ENCODE measurements around the gene SLC25A21. TPM values are rescaled to one million over a fixed set of nuclear protein-coding genes. Genes with fewer than 3 reads are reported as not detected.

Gene SLC25A21
- total RNA-seq, 1 experiment from 2014 or later: 7.1 TPM

DNA sequence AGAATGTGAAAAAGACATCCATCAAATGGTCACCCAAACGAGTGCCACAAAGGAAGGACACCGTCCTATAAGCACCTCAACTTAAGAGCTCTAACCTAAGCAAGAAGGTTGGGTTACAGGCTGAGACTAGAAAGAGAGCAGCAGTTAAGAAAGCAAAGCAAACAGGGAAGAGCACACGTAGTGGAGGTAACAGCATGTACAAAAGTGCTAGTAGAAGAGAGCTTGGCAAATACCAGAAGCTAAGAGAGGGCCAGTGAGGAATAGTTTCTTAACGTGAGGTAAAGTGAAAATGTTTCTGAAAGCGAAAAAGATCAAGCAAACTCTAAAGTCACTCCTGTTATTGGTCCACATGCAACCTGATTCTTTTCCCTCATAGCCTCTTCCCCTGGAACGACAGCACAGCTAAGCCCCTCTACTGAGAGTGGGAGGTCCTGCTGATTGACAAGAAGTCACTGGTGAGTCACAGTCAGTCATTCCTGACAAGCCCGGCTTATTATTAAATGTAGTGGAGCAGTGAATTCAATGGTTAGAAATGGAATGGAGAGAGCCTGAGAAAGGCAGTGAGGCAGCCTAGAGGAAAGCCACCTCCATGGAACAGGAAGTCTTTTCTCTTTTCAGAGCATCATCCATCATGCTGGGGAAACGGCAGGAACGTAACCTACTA, 204.4 kb downstream of the SLC25A21 start:
- Mint-ChIP-seq H3K27ac (peak overlapping the region in 2 of 3 experiments; percentile 5 to 8; a peak in 2 of 7 replicates), H3K4me1 (no peaks in the 10 kb centered on the region; a peak in 2 of 4 replicates), H3K36me3 (ENCODE audit: insufficient read depth in 1 of 3, low read depth in 3 of 3) (no peaks in the 10 kb centered on the region), H3K4me3 (no peak overlapping the region), H3K9me3 (no peaks in the 10 kb centered on the region), H3K27me3 (ENCODE audit: low read depth) (peaks cover 1% of the 10 kb centered on the region; the same call in 1 of the 2 replicates)
- H4K5ac ChIP-seq (ENCODE audit: insufficient read length, low read depth, low read length): no peak overlapping the region
- no peaks in the 10 kb centered on the region for H4K20me1 ChIP-seq (ENCODE audit: control insufficient read depth, insufficient read depth, insufficient read length)
- H3K4me2 ChIP-seq (ENCODE audit: insufficient read depth, insufficient read length, low read length): no peak overlapping the region
- H3K27ac ChIP-seq (ENCODE audit: insufficient read length, low read depth, low read length): no peak overlapping the region
- DNase-seq: no peak
- H3T11ph ChIP-seq (ENCODE audit: low read length): no peak overlapping the region
- TF ChIP-seq, protein P1, sequence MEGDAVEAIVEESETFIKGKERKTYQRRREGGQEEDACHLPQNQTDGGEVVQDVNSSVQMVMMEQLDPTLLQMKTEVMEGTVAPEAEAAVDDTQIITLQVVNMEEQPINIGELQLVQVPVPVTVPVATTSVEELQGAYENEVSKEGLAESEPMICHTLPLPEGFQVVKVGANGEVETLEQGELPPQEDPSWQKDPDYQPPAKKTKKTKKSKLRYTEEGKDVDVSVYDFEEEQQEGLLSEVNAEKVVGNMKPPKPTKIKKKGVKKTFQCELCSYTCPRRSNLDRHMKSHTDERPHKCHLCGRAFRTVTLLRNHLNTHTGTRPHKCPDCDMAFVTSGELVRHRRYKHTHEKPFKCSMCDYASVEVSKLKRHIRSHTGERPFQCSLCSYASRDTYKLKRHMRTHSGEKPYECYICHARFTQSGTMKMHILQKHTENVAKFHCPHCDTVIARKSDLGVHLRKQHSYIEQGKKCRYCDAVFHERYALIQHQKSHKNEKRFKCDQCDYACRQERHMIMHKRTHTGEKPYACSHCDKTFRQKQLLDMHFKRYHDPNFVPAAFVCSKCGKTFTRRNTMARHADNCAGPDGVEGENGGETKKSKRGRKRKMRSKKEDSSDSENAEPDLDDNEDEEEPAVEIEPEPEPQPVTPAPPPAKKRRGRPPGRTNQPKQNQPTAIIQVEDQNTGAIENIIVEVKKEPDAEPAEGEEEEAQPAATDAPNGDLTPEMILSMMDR (conservative IDR thresholded peaks at IDR 0.05): no peak
- H2BK120ac ChIP-seq (ENCODE audit: low read depth, low read length, poor library complexity, severe bottlenecking): no peak overlapping the region
- no peak overlapping the region for H2AFZ ChIP-seq (ENCODE audit: low read length)
- no peak overlapping the region for H3K4ac ChIP-seq (ENCODE audit: low read depth, low read length)
- no peak overlapping the region for H2BK5ac ChIP-seq (ENCODE audit: insufficient read length, low read length)
- H2BK12ac ChIP-seq (ENCODE audit: insufficient read length, low read depth, low read length): no peak overlapping the region
- H3K9ac ChIP-seq (ENCODE audit: extremely low read depth, insufficient read length, low read length): no peak overlapping the region
- no peak overlapping the region for H3K56ac ChIP-seq (ENCODE audit: insufficient read length, low read depth, low read length)
- no peak overlapping the region for H2BK20ac ChIP-seq (ENCODE audit: low read depth, low read length, poor library complexity, severe bottlenecking)
- H3K23me2 ChIP-seq (ENCODE audit: insufficient read length, low read depth, low read length, poor library complexity, severe bottlenecking): no peaks in the 10 kb centered on the region
- no peak overlapping the region for H2BK15ac ChIP-seq (ENCODE audit: low read depth, low read length)
- H4K8ac ChIP-seq (replicated peaks; ENCODE audit: insufficient read length, low read depth, low read length): peak overlapping the region; percentile 53
- no peak overlapping the region for H3K23ac ChIP-seq (ENCODE audit: insufficient read length, low read depth, low read length)
- no peak overlapping the region for H2AK5ac ChIP-seq (ENCODE audit: insufficient read length, low read length)
- no peaks in the 10 kb centered on the region for H3K9me3 ChIP-seq (ENCODE audit: control insufficient read depth, low read depth, low read length)
- H3K79me1 ChIP-seq (ENCODE audit: insufficient read depth, low read depth, low read length, poor library complexity, severe bottlenecking): no peaks in the 10 kb centered on the region
- no peaks in the 10 kb centered on the region for H3K4me1 ChIP-seq (ENCODE audit: insufficient read depth, low read length)
- WGBS (ENCODE audit: extremely low coverage, insufficient read length, low lambda C conversion rate): no CpG with 5 or more reads among the region's 9 CpGs
- no peaks in the 10 kb centered on the region for H3K79me2 ChIP-seq (ENCODE audit: insufficient read depth, low read length)
- H3K18ac ChIP-seq (ENCODE audit: insufficient read length, low read depth, low read length): no peak overlapping the region
- no peaks in the 10 kb centered on the region for H3K27me3 ChIP-seq (ENCODE audit: insufficient read depth, low read length)
- no peak overlapping the region for H3K14ac ChIP-seq (ENCODE audit: insufficient read depth, low read length)
- H4K91ac ChIP-seq (ENCODE audit: insufficient read length, low read depth, low read length): no peak overlapping the region

Measured in H9 (cell line).